KG1 (cell line): ENCODE measurements around the gene ARVCF.

Experiments used
- DNase-seq: peaks from one replicate; lab custom pipeline; 2025; lab: John Stamatoyannopoulos, UW

Gene ARVCF

GRCh38 chr22:19998991-19999820 lies 17.4 kb downstream of the ARVCF start:
- no peak for DNase-seq

GRCh38 chr22:19998232-19998951 lies 18.2 kb downstream of the ARVCF start:
- no peak for DNase-seq

- DNase-seq, result no peak
Observed at GRCh38 chr22:19997561-19998231, 18.9 kb downstream of the ARVCF start.

- DNase-seq, result no peak
Observed at GRCh38 chr22:19996694-19997384, 19.8 kb downstream of the ARVCF start.

DNA sequence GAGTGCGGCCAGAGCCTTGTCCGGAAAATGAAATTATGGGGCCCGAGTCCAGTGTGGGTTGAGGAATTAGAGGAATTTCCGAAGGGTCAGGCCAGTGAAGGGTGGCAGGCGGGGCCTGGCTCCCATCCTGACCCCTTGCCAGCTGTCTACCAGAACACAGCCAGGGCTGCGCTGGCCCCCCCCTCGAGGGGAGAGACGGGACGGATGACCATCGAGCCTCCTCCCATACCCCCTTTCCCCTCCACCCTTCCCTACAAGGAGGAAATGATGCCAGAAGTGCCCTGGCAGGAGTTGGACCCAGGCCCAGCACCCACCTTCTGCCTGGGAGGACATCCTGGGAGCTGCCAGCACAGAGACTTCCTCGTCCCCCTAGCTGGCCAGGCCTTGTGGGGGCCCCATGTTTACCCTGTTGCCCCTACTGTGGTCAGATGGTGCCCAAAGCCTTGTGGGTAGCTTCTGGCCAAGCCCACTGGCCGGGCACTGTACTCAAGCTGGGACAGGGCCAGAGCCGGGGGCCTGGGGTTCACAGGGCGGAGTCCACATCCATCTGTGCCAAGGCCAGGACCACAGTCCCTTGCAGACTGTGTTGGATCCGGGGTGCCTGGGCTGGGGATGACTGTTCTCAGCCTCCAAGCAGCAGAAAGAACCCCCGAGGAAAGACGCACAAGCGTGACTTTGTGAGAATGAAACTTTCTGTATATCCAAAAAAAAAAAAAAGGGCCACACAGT lies 20.8 kb downstream of the ARVCF start:
- no peak for DNase-seq

GRCh38 chr22:19994851-19995610 lies 21.6 kb downstream of the ARVCF start:
- no peak for DNase-seq

DNA sequence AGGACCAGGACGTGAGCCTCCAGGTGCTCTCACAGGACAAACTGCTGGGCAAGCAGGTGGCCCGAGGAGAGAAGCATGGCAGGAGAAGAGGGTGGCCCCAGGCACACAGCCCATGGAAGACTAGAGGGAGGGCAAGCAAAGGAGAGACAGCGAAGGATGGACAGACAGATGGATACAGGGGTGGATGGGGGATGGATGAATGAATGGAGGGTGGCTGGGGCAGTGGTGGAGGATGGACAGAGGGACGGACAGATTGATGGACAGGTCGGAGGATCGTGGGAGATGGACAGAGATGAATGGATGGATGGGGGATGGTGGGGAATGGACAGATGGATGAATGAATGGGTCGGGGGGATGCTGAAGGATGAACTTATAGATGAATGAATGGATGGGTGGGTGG lies 22.7 kb downstream of the ARVCF start:
- no peak for DNase-seq

DNA sequence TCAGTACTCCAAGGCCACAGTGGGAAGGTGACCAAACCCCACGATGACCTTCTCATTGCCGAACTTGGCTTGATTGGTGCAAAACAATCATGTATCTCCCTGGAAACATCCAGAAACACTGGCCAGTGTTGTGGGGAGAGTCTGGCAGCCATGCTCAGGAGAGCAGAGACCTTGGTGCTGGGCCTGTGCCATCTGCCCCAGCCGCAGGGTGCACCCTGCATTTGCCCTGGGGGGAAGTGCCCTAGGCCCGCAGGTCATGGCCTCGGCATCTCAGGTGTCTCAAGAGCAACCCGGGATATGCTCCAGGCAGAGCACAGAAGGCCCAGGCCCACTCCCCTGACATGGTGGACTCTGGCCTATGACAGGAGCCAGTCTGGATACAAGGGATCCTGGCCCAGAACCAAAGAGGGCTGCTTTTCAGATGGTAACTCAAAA lies 23.7 kb downstream of the ARVCF start:
- no peak for DNase-seq

GRCh38 chr22:19992481-19992911 lies 24.1 kb downstream of the ARVCF start:
- no peak for DNase-seq

GRCh38 chr22:19991645-19992451 lies 24.8 kb downstream of the ARVCF start:
- no peak for DNase-seq

GRCh38 chr22:19991395-19991644 lies 25.3 kb downstream of the ARVCF start:
- DNase-seq, result no peak

DNA sequence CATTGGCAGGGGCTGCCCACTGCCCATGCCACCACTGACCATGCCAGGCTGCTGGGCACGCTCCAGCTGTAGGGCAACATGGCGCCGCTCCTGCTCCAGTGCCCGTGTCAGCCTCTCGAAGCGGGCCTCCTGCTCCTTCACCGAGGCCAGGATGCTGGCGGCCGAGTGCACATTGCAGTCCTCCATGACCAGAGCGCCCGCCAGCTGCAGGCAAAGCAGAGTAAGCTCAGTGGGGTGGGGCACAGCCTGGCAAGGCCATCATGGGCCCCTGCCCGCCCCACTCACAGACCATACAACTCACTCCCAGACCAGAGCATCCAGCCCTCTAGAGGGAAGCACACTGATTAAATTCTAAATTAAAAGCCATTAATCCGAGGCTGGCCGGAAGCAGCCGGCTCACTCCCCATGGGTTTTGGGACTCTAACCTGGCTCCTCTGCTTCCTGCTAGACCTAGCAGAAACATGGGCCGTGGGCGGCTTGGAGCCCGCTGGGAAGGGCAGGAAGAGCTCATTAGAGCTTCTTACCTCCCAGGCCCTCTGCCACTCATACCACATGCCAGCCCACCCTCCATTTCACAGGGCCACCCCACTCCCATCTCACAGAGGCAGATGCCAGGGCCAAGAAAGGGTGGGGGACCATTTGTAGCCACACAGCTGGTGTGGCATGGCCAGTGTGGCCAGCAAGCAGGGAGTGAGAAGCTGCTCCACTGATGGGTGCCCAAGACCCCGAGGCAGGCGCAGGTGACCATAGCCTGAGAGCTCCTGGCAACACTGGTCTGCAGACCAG lies 25.8 kb downstream of the ARVCF start:
- DNase-seq, result no peak

DNA sequence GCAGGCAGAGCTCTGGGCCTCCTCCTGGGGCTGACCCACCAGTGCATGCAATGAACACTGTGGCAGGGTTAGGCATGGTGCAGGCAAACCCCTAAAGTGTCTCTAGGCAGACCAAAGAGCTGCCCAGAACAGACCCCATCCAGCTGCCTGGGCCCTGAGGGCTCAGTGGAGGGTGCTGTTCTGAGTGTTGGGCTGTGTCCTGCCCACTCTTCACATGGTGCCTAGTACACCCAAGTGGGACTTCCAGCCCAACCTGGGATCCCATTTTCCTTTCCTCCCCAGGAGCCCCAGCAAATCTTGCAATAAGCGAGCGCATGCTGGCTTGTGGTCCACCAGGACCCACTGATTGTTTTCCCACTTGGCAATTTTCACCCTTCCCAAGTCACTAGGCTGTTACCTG lies 26.4 kb downstream of the ARVCF start:
- no peak for DNase-seq

GRCh38 chr22:19989725-19990067 lies 26.9 kb downstream of the ARVCF start:
- no peak for DNase-seq

GRCh38 chr22:19988965-19989724 lies 27.5 kb downstream of the ARVCF start:
- DNase-seq, result no peak

GRCh38 chr22:19988331-19988808 lies 28.3 kb downstream of the ARVCF start:
- DNase-seq, result no peak

DNA sequence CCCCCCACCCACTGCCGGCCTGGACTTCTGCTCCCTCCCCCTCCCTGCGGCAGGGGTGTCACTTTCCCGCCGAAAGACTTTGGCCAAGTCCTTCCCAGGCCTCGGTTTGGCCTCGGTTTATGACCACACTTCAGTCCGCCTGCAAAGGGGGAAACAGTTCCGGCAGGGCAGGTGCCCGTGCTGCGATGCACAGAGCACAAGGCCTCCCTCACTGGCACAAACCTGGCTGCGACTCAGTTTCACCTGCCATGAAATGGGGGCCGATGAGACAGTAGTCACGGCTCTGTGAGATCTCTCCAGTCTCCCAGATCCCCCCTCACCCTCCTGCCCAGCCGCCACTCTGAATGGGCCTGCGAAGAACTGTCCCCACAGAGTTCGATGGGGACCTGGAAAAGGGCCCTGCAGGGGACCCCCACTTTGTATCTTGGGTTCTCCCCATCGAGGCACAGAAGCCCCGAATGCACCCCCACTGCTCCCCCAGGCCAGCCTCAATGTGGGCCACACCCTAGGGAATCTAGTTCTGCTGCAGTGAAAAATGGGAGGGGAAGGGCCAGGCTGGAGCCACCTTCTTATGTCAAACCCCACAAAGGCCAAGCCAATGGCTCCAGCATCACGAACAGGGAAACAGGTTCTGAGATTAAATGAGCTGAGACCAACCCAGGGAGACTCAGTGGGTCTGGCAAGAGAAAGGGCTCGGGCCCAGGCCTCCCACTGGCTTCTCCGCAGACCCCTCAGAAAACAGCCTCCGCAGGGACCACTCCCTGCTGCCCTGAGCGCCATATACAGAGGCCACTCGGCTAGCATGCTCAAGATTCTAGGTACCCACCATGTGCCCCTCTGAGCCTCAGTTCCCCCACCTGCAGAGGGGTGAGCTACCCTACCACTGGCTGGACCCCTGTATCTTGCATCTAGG lies 29.0 kb downstream of the ARVCF start:
- no peak for DNase-seq
